WTC11 (cell line): ENCODE results near the gene TRAF7. TPM values are rescaled to one million over a fixed set of nuclear protein-coding genes. Genes with fewer than 3 reads are reported as not detected.

ENCODE experiments used
- ATAC-seq: fragments of 200-7000 bp; cut with Tn5 transposase; 2 replicates; pipeline ENCODE4 v1.10.0; 2021; ENCODE audit warnings: mild to moderate bottlenecking, moderate library complexity
- CTCF ChIA-PET: fragments of 300-600 bp; sonication (Branson Sonifier 250); formaldehyde crosslinking; loops from one replicate; lab custom pipeline; 2021; ENCODE audit warnings: antibody characterized with exemption; lab: Charles Lee
- POLR2A ChIA-PET: fragments of 350-600 bp; sonication (Branson Sonifier 250); formaldehyde crosslinking; loops from one replicate; lab custom pipeline; 2021; ENCODE audit warnings: antibody characterized with exemption; lab: Charles Lee
- DNase-seq: peaks from one replicate; pipeline ENCODE4 v3.0.0; 2021; ENCODE audit warnings: low spot score
- H3K27ac Mint-ChIP-seq: 2 replicates; pipeline ENCODE4 v1.8.0; 2021; ENCODE audit warnings: mixed read lengths
- H3K27me3 Mint-ChIP-seq: 2 replicates; pipeline ENCODE4 v1.8.0; 2021; ENCODE audit warnings: low read depth, mild to moderate bottlenecking, moderate library complexity, mixed read lengths
- H3K36me3 Mint-ChIP-seq: 2 replicates; pipeline ENCODE4 v1.8.0; 2021; ENCODE audit warnings: mixed read lengths
- H3K4me1 Mint-ChIP-seq: 2 replicates; pipeline ENCODE4 v1.8.0; 2022; ENCODE audit warnings: mixed read lengths
- H3K4me3 Mint-ChIP-seq: 2 replicates; pipeline ENCODE4 v1.8.0; 2021; ENCODE audit warnings: mild to moderate bottlenecking, moderate library complexity, mixed read lengths
- H3K9me3 Mint-ChIP-seq: 2 replicates; pipeline ENCODE4 v1.8.0; 2021; ENCODE audit warnings: mixed read lengths
- ATF1 ChIP-seq: sonication (generic); formaldehyde crosslinking; IDR thresholded peaks from 2 replicates; pipeline ENCODE4 v1.8.1; 2023; ENCODE audit warnings: mild to moderate bottlenecking, moderate library complexity, missing genetic modification reagents
- CREM ChIP-seq: sonication (generic); formaldehyde crosslinking; IDR thresholded peaks from 2 replicates; pipeline ENCODE4 v1.8.1; 2022; ENCODE audit warnings: mild to moderate bottlenecking, missing genetic modification reagents, moderate library complexity
- GABPB1 ChIP-seq: sonication (generic); formaldehyde crosslinking; IDR thresholded peaks from 2 replicates; pipeline ENCODE4 v1.8.1; 2023; ENCODE audit warnings: mild to moderate bottlenecking, missing genetic modification reagents
- JAZF1 ChIP-seq: fragments of 250-450 bp; sonication (Bioruptor Pico); IDR thresholded peaks from 2 replicates; pipeline ENCODE4 v1.9.0; 2021; ENCODE audit warnings: moderate library complexity, mild to moderate bottlenecking, inconsistent platforms
- NFATC4 ChIP-seq: fragments of 250-450 bp; sonication (Bioruptor Pico); IDR thresholded peaks from 2 replicates; pipeline ENCODE4 v1.9.0; 2021; ENCODE audit warnings: mild to moderate bottlenecking
- OVOL2 ChIP-seq: fragments of 250-450 bp; sonication (Bioruptor Pico); IDR thresholded peaks from 2 replicates; pipeline ENCODE4 v1.9.0; 2021; ENCODE audit warnings: mild to moderate bottlenecking, borderline replicate concordance
- RELA ChIP-seq: sonication (generic); formaldehyde crosslinking; IDR thresholded peaks from 2 replicates; pipeline ENCODE4 v1.8.1; 2022; ENCODE audit warnings: missing genetic modification reagents, mild to moderate bottlenecking, borderline replicate concordance
- SMAD3 ChIP-seq: sonication (generic); formaldehyde crosslinking; IDR thresholded peaks from 2 replicates; pipeline ENCODE4 v1.8.0; 2022; ENCODE audit warnings: missing genetic modification reagents, mild to moderate bottlenecking, borderline replicate concordance
- TP53 ChIP-seq: sonication (generic); formaldehyde crosslinking; IDR thresholded peaks from 2 replicates; pipeline ENCODE4 v1.8.1; 2023; ENCODE audit warnings: mild to moderate bottlenecking, missing genetic modification reagents
- ZBTB21 ChIP-seq: sonication (generic); formaldehyde crosslinking; IDR thresholded peaks from 2 replicates; pipeline ENCODE4 v1.8.1; 2023; ENCODE audit warnings: mild to moderate bottlenecking, missing genetic modification reagents, borderline replicate concordance
- ZNF219 ChIP-seq: sonication (generic); formaldehyde crosslinking; IDR thresholded peaks from 2 replicates; pipeline ENCODE4 v1.8.0; 2023; ENCODE audit warnings: missing genetic modification reagents, mild to moderate bottlenecking, borderline replicate concordance
- ZNF423 ChIP-seq: fragments of 250-450 bp; sonication (Bioruptor Pico); IDR thresholded peaks from 2 replicates; pipeline ENCODE4 v2.1.2; 2022; ENCODE audit warnings: mild to moderate bottlenecking, moderate library complexity
- ZNF671 ChIP-seq: fragments of 250-450 bp; sonication (Bioruptor Pico); IDR thresholded peaks from 2 replicates; pipeline ENCODE4 v1.8.0; 2021; ENCODE audit warnings: mild to moderate bottlenecking
- total RNA-seq: library from RNA; stranded (reverse); gene quantifications from 3 replicates; pipeline ENCODE4 v1.2.3, GENCODE V29; 2021
- TF ChIP-seq, protein P1 (sequence below): sonication (generic); formaldehyde crosslinking; IDR thresholded peaks from 2 replicates; pipeline ENCODE4 v1.8.0; 2022; ENCODE audit warnings: mild to moderate bottlenecking, missing genetic modification reagents
- TF ChIP-seq, protein P2 (sequence below): sonication (generic); formaldehyde crosslinking; IDR thresholded peaks from 2 replicates; pipeline ENCODE4 v1.8.1; 2023; ENCODE audit warnings: mild to moderate bottlenecking, missing genetic modification reagents, moderate library complexity
- TF ChIP-seq, protein P3 (sequence below): sonication (generic); formaldehyde crosslinking; IDR thresholded peaks from 2 replicates; pipeline ENCODE4 v1.8.1; 2022; ENCODE audit warnings: low read depth, mild to moderate bottlenecking, moderate library complexity, missing genetic modification reagents, borderline replicate concordance
- TF ChIP-seq, protein P4 (sequence below): sonication (generic); formaldehyde crosslinking; IDR thresholded peaks from 2 replicates; pipeline ENCODE4 v1.8.1; 2022; ENCODE audit warnings: low read depth, missing genetic modification reagents, borderline replicate concordance
- TF ChIP-seq, protein P5 (sequence below): fragments of 250-450 bp; sonication (Bioruptor Pico); IDR thresholded peaks from 2 replicates; pipeline ENCODE4 v2.1.2; 2022; ENCODE audit warnings: mild to moderate bottlenecking, moderate library complexity
- TF ChIP-seq, protein P6 (sequence below): sonication (generic); formaldehyde crosslinking; IDR thresholded peaks from 2 replicates; pipeline ENCODE4 v1.8.1; 2023; ENCODE audit warnings: mild to moderate bottlenecking, missing genetic modification reagents
- TF ChIP-seq, protein P7 (sequence below): sonication (generic); formaldehyde crosslinking; IDR thresholded peaks from 2 replicates; pipeline ENCODE4 v1.8.0; 2022; ENCODE audit warnings: mild to moderate bottlenecking, missing genetic modification reagents
- TF ChIP-seq, protein P8 (sequence below): sonication (generic); formaldehyde crosslinking; IDR thresholded peaks from 2 replicates; pipeline ENCODE4 v1.8.1; 2023; ENCODE audit warnings: mild to moderate bottlenecking, moderate library complexity, missing genetic modification reagents

Gene TRAF7
- total RNA-seq, 1 experiment from 2014 or later, result 148 TPM

DNA sequence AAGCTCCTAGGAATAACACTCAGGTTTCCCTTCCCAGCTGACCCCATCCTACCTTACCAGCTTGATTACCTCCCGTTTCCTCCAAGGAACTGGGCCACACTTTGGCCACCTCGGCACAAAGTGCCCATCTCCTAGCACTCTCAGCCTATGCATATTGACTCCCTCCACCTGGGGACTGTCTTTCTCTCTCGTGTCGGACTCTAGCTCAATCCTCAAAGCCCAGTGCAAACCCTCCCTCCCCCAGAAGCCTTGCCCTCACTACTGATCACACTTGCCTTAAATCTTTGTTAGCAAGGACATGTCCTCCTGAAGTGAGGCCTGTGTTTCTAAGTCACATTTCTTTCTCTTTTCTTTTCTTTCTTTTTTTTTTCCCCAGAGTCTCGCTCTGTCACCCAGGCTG, 9.7 kb upstream of the TRAF7 start (continued):
- TF ChIP-seq, protein P1, sequence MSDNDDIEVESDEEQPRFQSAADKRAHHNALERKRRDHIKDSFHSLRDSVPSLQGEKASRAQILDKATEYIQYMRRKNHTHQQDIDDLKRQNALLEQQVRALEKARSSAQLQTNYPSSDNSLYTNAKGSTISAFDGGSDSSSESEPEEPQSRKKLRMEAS, result no peak
- no peak for TF ChIP-seq SMAD3 (CRISPR knock-in tag)
- TF ChIP-seq ZNF219 (CRISPR knock-in tag), result no peak
- no peak for TF ChIP-seq NFATC4 (CRISPR knock-in tag)
- TF ChIP-seq, protein P2, sequence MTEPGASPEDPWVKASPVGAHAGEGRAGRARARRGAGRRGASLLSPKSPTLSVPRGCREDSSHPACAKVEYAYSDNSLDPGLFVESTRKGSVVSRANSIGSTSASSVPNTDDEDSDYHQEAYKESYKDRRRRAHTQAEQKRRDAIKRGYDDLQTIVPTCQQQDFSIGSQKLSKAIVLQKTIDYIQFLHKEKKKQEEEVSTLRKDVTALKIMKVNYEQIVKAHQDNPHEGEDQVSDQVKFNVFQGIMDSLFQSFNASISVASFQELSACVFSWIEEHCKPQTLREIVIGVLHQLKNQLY, result no peak
- TF ChIP-seq, all 79 proteins: peak for 0

DNA sequence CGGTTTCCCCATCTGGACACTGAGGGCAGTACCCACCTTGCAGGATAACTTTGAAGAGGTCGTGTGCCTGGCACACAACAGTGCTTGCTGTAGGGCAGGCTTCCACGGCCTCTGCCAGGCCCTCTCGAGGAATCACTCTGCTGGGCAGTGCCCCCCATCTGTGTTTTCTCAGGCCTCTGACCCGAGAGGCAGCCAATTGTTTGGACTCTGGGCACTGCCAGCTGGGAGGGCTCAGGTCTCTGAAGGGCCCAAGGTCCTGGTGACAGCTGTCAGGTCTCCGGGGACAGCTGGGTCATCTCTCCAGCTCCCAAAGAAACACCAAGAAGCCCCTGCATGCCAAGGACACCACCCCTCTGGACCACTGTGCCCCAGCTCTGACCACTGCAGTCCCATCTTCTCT, 8.2 kb upstream of the TRAF7 start:
- H3K27ac Mint-ChIP-seq, result no peak overlapping the region
- peaks cover 11% of the 10 kb centered on the region; the same call in 1 of the 2 replicates for H3K36me3 Mint-ChIP-seq
- CTCF ChIA-PET, result interaction anchor here (0.5 to 2.0 kb wide), 12 partner anchors 8 to 206 kb away, joined by 3 to 14 read pairs (median 4); partner anchors contain the start of genes PKD1 and TRAF7
- H3K27me3 Mint-ChIP-seq, result peaks cover 36% of the 10 kb centered on the region
- POLR2A ChIA-PET, result interaction anchor here (0.5 to 0.6 kb wide), 2 partner anchors 122 to 125 kb away, joined by 3 to 4 read pairs; no protein-coding TSS in a partner anchor
- TF ChIP-seq JAZF1 (CRISPR knock-in tag), result no peak
- TF ChIP-seq, protein P3, sequence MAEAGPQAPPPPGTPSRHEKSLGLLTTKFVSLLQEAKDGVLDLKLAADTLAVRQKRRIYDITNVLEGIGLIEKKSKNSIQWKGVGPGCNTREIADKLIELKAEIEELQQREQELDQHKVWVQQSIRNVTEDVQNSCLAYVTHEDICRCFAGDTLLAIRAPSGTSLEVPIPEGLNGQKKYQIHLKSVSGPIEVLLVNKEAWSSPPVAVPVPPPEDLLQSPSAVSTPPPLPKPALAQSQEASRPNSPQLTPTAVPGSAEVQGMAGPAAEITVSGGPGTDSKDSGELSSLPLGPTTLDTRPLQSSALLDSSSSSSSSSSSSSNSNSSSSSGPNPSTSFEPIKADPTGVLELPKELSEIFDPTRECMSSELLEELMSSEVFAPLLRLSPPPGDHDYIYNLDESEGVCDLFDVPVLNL, result 0 out of 2 replicates have a peak, but pooled peaks have one; percentile 27
- TF ChIP-seq, protein P4, sequence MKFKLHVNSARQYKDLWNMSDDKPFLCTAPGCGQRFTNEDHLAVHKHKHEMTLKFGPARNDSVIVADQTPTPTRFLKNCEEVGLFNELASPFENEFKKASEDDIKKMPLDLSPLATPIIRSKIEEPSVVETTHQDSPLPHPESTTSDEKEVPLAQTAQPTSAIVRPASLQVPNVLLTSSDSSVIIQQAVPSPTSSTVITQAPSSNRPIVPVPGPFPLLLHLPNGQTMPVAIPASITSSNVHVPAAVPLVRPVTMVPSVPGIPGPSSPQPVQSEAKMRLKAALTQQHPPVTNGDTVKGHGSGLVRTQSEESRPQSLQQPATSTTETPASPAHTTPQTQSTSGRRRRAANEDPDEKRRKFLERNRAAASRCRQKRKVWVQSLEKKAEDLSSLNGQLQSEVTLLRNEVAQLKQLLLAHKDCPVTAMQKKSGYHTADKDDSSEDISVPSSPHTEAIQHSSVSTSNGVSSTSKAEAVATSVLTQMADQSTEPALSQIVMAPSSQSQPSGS (CRISPR knock-in tag), result no peak; the same call in 1 of the 2 replicates
- TF ChIP-seq, protein P5, sequence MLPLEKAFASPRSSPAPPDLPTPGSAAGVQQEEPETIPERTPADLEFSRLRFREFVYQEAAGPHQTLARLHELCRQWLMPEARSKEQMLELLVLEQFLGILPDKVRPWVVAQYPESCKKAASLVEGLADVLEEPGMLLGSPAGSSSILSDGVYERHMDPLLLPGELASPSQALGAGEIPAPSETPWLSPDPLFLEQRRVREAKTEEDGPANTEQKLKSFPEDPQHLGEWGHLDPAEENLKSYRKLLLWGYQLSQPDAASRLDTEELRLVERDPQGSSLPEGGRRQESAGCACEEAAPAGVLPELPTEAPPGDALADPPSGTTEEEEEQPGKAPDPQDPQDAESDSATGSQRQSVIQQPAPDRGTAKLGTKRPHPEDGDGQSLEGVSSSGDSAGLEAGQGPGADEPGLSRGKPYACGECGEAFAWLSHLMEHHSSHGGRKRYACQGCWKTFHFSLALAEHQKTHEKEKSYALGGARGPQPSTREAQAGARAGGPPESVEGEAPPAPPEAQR (CRISPR knock-in tag), result no peak
- ATAC-seq (no peak), DNase-seq (no peak)
- 0 out of 2 replicates have a peak overlapping the region, but pooled peaks have one; percentile 50 for H3K4me3 Mint-ChIP-seq
- H3K9me3 Mint-ChIP-seq, result no peaks in the 10 kb centered on the region
- peaks cover 27% of the 10 kb centered on the region for H3K4me1 Mint-ChIP-seq

DNA sequence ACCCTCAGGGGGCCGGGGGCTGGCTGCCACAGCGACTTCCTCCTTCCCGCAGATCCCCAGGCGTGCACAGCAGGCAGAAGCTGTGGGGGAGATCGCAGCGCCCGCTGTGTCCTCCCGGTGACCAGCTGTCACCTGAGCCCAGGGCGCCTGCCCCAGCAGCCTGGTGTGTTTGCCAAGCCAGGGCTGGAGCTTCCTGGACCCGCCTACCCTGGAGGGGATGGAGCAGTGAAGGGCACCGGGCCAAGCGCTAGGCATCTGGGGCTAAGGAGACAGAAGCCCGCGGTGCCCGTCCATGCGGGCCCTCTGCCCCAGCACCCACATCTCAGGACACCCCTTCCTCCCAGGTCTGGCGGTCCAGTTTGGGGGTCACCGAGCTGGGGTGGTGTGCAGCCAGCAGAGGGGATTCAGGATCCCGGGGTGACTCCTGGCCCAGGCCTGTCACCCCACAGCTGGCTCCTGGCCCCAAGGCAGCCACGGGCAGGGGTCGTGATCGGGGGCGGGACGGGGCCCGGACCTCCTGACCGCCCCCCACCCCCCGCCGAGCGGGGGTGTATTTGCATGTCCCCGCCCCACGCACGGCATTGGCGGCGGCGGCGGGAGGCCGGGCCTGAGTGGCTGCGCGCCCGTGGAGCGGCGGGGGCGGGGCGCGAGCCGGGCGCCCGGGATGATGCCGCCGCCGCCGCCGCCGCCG, 7.5 kb upstream of the TRAF7 start, which contains the start of gene RAB26:
Gene RAB26, plus strand, starts transcription at position 645 of the 691 bp plus-strand sequence. CDS start 159 bp downstream, outside the sequence.
- H3K9me3 Mint-ChIP-seq, result no peaks in the 10 kb centered on the region
- ATAC-seq (0 out of 2 replicates have a peak, but pooled peaks have one; percentile 0), DNase-seq (peak; percentile 82)
- no peak within 1 kb of the TSS for H3K27ac Mint-ChIP-seq
- H3K27me3 Mint-ChIP-seq, result peaks cover 36% of the 10 kb centered on the region
- ChIA-PET CTCF (interaction anchor here (0.5 to 5.7 kb wide), 12 partner anchors 8 to 950 kb away, joined by 3 to 43 read pairs (median 4); partner anchors contain the start of gene PKD1), POLR2A (interaction anchor here (0.5 kb wide), 1 partner anchor 126 kb away, joined by 4 read pairs; no protein-coding TSS in a partner anchor)
- 0 out of 2 replicates have a peak, but pooled peaks have one; percentile 33 for TF ChIP-seq TP53 (CRISPR knock-in tag)
- 0 out of 2 replicates have a peak, but pooled peaks have one; percentile 21 for TF ChIP-seq ZBTB21 (CRISPR knock-in tag)
- TF ChIP-seq, protein P6, sequence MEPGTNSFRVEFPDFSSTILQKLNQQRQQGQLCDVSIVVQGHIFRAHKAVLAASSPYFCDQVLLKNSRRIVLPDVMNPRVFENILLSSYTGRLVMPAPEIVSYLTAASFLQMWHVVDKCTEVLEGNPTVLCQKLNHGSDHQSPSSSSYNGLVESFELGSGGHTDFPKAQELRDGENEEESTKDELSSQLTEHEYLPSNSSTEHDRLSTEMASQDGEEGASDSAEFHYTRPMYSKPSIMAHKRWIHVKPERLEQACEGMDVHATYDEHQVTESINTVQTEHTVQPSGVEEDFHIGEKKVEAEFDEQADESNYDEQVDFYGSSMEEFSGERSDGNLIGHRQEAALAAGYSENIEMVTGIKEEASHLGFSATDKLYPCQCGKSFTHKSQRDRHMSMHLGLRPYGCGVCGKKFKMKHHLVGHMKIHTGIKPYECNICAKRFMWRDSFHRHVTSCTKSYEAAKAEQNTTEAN, result no peak
- TF ChIP-seq, protein P7, sequence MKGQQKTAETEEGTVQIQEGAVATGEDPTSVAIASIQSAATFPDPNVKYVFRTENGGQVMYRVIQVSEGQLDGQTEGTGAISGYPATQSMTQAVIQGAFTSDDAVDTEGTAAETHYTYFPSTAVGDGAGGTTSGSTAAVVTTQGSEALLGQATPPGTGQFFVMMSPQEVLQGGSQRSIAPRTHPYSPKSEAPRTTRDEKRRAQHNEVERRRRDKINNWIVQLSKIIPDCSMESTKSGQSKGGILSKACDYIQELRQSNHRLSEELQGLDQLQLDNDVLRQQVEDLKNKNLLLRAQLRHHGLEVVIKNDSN (CRISPR knock-in tag), result no peak
- 0 out of 2 replicates have a peak, but pooled peaks have one; percentile 51 for TF ChIP-seq ATF1
- TF ChIP-seq CREM (CRISPR knock-in tag), result no peak
- 0 out of 2 replicates have a peak, but pooled peaks have one; percentile 24 for TF ChIP-seq SMAD3 (CRISPR knock-in tag)
- no peak for TF ChIP-seq GABPB1 (CRISPR knock-in tag)
- TF ChIP-seq OVOL2, result no peak
- TF ChIP-seq, protein P8, sequence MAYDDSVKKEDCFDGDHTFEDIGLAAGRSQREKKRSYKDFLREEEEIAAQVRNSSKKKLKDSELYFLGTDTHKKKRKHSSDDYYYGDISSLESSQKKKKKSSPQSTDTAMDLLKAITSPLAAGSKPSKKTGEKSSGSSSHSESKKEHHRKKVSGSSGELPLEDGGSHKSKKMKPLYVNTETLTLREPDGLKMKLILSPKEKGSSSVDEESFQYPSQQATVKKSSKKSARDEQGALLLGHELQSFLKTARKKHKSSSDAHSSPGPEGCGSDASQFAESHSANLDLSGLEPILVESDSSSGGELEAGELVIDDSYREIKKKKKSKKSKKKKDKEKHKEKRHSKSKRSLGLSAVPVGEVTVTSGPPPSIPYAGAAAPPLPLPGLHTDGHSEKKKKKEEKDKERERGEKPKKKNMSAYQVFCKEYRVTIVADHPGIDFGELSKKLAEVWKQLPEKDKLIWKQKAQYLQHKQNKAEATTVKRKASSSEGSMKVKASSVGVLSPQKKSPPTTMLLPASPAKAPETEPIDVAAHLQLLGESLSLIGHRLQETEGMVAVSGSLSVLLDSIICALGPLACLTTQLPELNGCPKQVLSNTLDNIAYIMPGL, result no peak
- no peak for TF ChIP-seq RELA
- TF ChIP-seq ZNF671 (CRISPR knock-in tag), result no peak
- TF ChIP-seq ZNF219 (CRISPR knock-in tag), result no peak
- no peak for TF ChIP-seq NFATC4 (CRISPR knock-in tag)
- peak; percentile 97 for TF ChIP-seq ZNF423 (CRISPR knock-in tag)
- peaks cover 13% of the 10 kb centered on the region for H3K36me3 Mint-ChIP-seq
- H3K4me1 Mint-ChIP-seq, result peaks cover 28% of the 10 kb centered on the region
- H3K4me3 Mint-ChIP-seq, result peak within 1 kb of the TSS; percentile 97
